ENCODE results near the gene NECAB2.

DNA sequence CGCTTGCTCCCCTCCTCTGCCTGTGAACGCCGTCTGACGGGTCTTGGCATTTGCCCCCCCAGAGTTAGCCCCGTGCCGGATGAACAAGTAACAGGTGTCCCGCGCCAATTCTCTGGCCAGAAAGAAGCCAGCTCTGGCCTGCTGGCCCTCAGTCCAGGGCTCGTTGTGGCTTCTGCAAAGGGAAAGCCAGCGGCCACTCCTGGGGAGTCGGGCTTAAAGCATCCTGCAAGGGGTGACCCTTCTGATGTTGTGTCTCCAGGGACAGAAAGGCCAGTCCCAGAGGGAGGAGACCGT, 33.4 kb upstream of the NECAB2 start:
- TF ChIP-seq CTCF (IDR thresholded peaks at IDR 0.05), result no peak
- TF ChIP-seq POLR2A (IDR thresholded peaks at IDR 0.05; ENCODE audit: low read depth), result no peak
